ENCODE data around the gene UNK.
"Not testable (repeated sequence)": the region's sequence is repeated elsewhere in the genome, so short reads cannot be mapped to it uniquely, and the experiment has no call there.

UNK gene

GRCh38 chr17:75806822-75807500 is 22.4 kb downstream of the UNK start:
- no peak for DNase-seq

- DNase-seq = no peak
These were observed 23.3 kb downstream of the UNK start for GRCh38 chr17:75807861-75808260.

DNA sequence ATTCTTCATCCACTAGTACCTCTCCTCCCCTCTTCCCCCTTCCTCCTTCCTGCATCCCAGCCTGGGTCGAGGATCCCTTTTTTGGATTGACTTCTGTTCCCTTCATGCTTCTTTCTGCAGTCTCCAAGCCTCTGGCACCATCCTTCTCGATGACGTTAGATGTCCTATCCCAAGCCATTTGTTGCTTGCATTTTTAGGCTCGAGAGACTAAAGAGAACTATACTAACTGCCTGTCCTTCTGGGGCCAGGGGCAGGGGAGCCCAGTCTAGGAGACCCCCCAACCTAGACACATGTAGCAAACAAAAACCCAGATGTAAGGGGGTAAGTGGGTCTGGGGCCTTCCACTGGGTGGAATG is 23.9 kb downstream of the UNK start:
- no peak for DNase-seq

GRCh38 chr17:75808905-75809621 is 24.5 kb downstream of the UNK start:
- no peak for DNase-seq

DNA sequence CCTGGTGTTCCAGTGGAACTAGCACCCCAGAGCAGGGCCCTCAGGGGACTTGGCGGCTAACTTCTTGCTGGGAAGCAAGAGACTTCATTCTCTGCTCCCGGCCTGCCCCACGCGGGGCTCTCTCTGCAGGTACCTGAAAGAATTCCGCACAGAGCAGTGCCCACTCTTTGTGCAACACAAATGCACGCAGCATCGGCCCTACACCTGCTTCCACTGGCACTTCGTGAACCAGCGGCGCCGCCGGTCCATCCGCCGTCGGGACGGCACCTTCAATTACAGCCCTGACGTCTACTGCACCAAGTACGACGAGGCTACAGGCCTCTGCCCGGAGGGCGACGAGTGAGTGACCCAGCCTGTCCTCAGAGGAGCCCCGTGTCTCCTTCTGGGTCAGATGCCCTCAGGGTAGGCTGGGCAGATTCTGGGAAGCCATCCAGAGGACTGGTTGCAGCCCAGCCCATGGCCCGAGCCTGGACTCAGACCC is 25.1 kb downstream of the UNK start:
- DNase-seq = no peak

GRCh38 chr17:75810216-75810615 is 25.6 kb downstream of the UNK start:
- no peak for DNase-seq

DNA sequence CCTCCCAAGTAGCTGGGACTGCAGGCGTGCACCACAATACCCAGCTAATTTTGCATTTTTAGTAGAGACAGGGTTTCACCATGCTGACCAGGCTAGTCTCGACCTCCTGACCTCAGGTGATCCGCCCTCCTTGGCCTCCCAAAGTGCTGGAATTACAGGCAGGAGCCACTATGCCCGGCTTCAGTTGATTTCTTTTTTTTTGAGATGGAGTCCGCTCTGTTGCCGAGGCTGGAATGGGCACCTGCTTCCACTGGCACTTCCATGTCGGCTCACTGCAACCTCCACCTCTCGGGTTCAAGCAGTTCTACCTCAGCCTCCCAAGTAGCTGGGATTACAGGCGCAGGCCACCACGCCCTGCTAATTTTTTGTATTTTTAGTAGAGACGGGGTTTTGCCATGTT is 26.1 kb downstream of the UNK start:
- not testable (repeated sequence) for DNase-seq

DNA sequence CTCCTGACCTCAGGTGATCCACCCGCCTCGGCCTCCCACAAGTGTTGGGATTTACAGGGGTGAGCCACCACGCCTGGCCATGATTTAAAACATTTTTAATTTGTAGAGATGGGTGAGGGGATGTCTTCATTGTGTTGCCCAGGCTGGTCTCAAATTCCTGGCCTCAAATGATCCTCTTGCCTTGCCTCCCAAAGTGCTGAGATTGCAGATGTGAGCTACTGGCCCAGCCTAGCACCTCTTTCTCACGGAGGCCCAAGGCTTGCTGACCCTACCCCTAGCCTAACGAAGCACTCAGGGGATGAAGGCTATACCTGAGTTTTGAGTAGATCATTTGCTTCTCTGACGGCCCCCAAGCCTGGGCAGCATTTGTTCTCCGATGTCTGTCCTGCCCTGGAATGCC is 26.6 kb downstream of the UNK start:
- no peak for DNase-seq

GRCh38 chr17:75812096-75813013 is 27.7 kb downstream of the UNK start:
- DNase-seq = no peak

- DNase-seq = no peak
These were observed 28.7 kb downstream of the UNK start for GRCh38 chr17:75813081-75814020.

- no peak for DNase-seq
These were observed 29.4 kb downstream of the UNK start for GRCh38 chr17:75814021-75814395.

DNA sequence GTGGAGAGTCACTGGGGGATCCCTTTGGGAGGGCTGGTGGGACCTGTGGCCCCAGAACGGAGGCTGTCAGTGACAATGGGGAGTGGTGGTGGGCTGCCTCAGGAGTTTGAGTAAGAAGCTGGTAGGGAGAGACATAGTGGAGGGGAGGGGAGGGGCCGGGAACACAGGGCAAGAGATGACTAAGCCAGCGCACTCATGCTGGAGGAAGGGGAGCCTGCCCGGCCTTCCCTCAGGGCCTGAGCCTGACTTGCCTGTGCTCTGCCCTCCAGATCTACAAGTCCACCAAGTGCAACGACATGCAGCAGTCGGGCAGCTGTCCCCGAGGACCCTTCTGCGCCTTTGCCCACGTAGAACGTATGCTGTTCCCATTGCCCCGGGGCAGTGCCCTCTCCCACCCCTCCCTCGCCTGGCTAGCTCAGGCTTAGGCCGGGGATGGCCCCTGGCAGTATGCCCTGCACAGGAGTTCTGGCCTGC is 30.3 kb downstream of the UNK start:
- DNase-seq = no peak

- no peak for DNase-seq
These were observed 30.8 kb downstream of the UNK start for GRCh38 chr17:75815399-75815798.

GRCh38 chr17:75816693-75817092 is 32.1 kb downstream of the UNK start:
- no peak for DNase-seq

DNA sequence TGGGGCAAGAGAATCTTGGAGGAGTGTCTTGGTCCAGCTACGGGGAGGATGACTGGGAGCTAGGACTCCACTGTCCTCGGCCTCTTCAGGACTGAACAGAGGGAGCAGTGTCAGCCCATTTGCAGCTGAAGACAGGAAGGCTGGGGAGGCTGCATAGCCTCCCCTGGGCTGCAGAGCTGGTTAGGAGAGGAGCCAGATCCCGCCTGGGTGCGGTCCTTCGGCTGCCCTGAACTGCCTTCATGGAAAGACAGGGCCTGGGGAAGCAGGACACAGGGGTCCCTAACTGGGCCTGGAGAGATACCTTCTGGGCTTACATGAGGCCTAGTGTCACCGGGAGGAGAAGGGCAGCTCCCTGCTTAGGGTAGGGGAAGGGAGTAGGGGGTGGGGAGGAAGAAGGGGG is 33.0 kb downstream of the UNK start:
- no peak for DNase-seq

GRCh38 chr17:75818326-75818885 is 33.8 kb downstream of the UNK start:
- no peak for DNase-seq

GRCh38 chr17:75819116-75819515 is 34.5 kb downstream of the UNK start:
- no peak for DNase-seq

GRCh38 chr17:75819678-75820077 is 35.1 kb downstream of the UNK start:
- no peak for DNase-seq

GRCh38 chr17:75820094-75821080 is 35.8 kb downstream of the UNK start:
- DNase-seq = no peak

- DNase-seq = no peak
These were observed 36.9 kb downstream of the UNK start for GRCh38 chr17:75821552-75821951.

All from activated CD4-positive, CD25-positive, alpha-beta regulatory T cell (primary cell).